HG03159 (cell line): ENCODE measurements around the gene URB1.

Experiments used
- ATAC-seq: cut with Tn5 transposase; IDR thresholded peaks from one replicate; pipeline ENCODE4 v1.9.1; 2021; ENCODE audit warnings: mild to moderate bottlenecking, moderate library complexity; ENCODE audit not compliant: unreplicated experiment

URB1 gene

DNA sequence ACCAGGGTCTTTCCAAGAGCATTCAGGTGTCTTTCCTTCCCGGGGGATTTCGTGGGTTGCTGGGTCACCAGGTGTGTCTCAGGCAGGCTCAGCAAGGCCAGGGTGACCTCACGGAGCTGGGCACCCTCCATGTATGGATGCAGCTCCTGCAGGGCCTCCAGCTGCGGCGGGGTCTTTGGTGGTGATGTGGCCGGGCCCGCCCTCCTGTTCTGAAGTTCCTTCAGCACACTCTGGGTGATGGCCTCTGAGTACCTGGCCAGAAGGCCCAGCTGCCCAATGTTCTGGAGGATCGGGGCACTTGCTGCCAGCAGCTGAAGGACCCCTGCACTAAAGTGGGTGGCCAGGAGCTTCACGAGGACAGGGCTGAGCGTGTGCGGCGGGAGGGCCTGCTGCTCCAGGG is 45.5 kb downstream of the URB1 start:
- ATAC-seq, result no peak

DNA sequence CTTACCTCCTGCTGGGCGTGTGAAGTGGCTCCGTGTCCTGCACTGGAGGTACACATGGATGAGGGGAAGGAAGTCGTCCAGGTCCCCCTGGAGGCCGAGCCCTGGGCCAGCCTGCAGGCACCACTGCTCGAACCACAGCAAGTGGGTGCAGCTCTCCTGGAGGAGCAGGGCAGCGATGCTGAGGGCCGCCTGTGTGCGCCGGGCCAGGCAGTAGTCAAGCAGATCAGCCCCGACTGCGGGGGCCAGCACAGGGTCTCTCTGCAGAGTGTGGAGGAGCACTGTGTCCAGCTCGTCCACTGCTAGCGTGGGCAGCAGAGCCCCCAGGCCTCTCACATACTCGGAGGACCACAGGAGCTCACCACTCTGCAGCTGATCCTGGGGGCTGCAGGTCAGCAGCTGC is 45.9 kb downstream of the URB1 start:
- no peak for ATAC-seq

DNA sequence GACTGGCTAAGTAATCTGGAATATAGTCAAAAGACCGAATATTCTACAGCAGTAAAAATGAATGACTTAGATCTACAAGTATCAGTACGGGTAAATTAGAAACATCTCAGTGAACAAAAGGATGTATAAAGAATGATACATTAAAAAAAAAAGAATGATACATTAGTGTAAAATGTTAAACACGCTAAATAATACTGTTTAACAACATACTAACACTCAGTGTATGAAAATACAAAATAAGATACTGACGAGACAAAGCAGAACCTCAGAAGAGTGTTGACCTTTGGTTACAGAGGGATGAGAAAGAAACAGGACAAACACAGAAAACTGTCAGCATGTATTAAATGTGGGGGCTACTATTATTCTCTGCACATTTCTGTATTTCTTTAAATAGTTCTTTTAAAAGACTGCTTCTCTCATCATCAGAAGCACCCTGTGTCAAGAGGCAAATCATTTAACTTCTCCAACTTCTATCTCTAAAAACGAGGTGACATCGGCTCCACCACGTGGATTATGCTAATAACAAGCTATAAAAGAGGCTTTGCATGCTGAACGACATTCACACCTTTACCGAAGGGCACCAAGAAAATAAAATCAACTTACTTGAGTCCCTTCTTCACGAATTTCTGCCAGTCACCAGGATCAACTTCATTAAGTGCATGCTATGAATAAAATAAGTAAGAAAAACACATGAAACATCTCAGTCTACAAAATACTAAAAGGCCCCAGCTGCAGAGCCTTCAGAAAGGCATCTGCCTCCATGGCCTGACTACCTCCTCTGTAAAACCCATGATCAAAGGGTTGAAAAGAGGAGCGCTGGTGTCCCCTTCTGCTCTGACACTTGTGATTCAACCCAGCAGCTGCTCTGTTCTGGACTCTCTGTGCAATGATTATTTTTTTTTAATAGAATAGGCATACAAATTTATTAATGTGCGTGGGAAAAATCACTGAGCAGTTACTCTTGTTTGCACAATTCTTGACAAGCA is 51.7 kb downstream of the URB1 start:
- no peak for ATAC-seq

- ATAC-seq, result no peak
These were observed 54.4 kb downstream of the URB1 start for GRCh38 chr21:32338209-32338921.

DNA sequence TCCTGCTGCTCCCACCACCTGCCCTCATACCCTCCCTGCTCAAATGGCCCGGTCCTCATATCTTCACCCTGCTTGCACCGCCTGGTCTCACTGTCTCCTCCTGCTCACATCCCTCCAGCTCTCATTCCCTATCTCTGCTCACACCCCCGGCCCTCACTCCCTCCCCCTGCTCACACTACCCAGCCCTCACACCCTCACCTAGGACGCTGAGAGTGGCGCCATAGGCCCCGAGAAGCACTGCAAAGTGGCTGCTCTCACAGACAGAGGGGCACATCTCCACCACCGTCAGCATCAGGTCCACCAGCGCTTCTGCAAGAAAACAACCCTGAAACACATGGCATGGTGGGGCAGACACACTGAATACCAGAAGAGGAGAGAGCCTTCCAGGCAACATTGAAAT is 55.6 kb downstream of the URB1 start:
- no peak for ATAC-seq

DNA sequence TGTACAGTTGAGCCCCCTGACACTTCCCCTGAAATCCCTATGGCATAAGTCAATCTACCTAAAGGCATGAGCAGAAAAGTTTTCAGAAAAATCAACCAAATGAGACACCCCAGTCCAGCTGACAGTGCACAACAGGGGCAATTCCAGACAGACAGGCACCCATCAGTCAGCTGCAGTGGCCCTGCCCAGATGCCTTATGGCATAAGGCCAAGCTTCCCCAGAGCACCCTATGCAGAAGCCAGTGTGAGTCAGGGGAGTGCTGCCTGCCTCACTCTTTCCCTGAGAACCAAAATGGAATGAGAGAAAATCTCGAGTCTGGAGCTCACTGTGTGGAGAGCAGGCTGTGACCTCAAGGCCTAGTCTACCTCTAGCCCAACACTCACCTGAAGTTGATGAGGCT is 56.1 kb downstream of the URB1 start:
- no peak for ATAC-seq

DNA sequence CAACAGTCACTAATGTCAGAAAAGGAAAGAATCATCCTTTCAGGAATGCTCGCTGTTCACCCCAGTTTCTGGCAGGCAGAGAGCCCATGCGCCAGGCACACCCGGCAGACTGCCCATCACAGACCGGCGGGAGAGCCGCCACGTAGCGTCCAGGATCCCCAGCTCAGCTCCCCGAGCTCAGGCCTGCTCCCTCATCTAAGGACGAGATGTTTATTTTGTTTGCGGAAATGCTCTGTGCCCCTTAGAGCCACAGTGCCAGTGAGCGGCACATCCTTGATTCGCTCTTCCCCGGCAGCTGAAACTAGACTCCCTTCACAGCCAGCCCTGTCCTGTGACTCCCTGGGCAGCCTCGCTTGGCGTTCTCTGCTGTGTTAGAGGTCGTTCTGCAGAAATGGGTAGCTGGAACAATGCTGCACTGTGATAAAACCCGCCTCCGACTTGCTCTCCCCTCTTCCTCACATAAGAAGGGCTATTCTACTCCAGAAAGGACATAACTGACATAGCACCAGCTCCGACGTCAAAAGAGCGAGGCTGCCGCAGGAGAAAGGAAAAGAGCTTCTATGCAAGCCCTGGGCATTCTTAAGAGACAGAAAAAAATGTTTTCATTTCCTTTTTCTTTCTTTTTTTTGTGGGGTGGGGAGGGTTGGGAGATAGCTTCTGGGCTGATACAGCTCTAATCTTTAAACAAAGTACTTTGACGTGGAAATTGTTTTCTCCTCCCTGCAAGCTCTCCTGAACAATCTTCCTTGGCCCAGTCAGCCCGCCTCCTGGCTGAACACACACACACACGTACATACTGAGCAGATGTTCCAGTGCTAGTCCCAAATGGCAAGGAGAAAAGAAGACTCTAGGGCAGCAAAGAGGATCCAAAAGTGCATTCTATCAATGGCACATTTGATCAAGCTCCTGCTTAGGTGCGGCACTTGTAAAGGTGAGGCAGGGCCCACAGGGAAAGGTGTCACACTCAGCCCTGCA is 56.9 kb downstream of the URB1 start:
- ATAC-seq, result no peak

- no peak for ATAC-seq
These were observed 57.8 kb downstream of the URB1 start for GRCh38 chr21:32334980-32335531.

DNA sequence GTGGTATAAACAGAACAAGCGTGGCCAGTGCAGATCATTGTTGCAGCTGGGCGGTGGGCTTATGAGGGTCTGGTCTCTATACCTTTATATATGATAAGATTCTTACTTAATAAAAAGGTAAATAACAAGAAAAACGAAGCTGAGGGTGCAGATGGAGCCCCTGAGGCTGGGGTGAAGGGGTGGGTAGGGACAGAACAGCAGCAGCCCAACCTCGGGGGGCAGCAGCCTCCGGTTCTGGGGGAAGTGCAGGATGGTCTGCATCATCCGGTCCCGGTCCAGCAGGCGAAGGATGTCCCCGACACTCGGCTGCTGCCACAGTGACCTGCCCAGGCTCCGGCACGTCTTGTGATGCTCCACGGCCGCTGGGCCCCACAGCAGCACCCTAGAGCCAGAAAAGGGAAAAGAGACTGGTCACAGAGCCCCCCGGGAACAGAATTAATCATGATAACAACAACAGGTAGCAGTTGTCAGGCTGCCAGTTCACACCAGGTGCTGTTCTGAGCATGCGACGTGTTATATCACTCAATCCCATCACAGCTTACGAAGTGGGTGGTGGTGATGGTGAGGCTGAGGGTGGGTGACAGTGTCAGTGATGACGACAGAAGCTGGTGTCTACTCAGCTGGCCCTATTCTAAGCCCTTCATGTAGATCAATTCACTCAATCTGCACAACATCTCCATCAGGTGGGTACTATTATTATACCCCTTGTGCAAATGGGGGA is 58.7 kb downstream of the URB1 start:
- ATAC-seq, result no peak

DNA sequence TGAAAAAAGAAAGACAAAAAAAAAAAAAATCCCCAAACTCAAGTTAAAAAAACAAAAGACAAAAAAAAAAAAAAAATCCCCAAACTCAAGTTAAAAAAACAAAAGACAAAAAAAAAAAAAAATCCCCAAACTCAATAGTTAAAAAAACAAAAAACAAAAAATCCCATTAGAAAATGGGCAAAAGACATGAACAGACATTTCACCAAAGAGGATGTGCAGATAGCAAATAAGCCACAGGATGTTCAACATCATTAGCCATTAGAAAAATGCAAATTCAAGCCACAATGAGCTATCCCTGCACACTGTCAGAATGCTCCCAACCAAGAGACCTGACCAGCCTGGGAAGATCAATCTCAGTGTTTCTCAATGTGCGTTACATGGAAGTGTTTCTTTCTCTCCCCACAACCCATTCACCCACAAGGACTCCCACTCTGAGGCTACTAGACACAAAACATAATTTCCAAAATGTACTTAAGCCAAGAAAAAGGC is 60.3 kb downstream of the URB1 start:
- ATAC-seq, result no peak

- ATAC-seq, result no peak
These were observed 61.1 kb downstream of the URB1 start for GRCh38 chr21:32331444-32332305.

DNA sequence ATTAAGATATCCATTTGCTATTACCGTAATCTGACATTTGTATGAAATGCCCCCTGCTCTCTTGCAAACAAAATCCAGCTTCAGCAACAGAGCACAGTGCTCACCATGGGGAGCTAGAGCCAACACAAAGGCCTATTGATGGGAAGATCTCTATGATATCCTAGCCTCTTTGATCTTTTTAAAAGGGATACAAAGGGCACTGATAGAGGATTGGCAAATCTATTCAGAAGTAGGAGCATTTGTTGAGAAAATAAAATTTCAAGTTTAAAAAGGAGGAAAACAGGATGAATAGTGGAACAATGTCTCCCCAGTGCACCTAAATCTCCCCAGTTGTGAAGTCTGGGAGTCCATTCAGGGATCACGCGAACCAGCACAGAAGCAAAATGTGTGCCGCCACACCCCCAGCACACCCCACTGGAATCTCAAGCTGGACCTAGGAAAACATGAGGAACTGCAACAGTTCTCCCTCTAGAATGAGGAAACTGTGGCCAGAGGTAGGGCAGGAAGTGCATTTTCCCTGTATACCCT is 62.0 kb downstream of the URB1 start:
- no peak for ATAC-seq

- ATAC-seq, result no peak
These were observed 63.0 kb downstream of the URB1 start for GRCh38 chr21:32329776-32330175.

DNA sequence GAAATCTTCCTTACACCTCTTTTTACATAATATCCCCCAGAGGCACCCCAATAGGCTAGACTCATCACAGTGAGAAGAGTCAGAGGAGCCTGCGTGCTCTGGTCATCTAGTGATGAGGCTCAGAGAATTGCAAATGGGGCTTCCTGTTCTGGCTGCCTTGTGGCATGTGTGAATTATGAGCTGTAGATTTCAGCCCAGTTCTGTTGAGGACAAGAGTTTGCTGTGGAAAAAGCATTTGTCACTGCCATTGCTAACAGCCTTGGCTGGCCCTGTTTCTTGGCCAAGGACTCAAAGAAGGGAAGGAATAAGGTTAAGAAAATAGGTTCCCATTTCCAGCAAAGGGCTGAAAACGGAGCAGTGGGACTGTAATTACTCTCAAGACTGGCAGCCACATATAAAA is 63.5 kb downstream of the URB1 start:
- no peak for ATAC-seq

DNA sequence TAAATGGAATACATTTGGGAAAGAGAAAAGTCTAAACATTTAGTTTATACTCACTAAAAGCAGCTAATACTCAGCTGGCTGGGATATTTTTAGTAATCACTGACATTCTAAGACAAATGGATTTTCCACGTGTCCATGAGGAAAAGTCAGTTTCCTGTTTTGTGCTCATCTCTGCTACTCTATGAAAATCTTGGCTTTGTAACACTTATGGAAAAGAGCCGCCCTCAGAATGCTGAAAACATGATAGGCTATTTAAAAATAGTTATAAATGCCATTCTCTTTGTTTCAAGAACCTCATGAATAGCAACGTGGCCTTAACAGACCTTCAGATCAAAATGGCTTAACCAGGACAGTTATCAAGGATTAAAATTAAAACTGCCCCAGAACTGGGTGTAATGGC is 64.2 kb downstream of the URB1 start:
- no peak for ATAC-seq

GRCh38 chr21:32325706-32326105 is 67.1 kb downstream of the URB1 start:
- no peak for ATAC-seq

GRCh38 chr21:32322676-32323075 is 70.1 kb downstream of the URB1 start:
- ATAC-seq, result no peak

DNA sequence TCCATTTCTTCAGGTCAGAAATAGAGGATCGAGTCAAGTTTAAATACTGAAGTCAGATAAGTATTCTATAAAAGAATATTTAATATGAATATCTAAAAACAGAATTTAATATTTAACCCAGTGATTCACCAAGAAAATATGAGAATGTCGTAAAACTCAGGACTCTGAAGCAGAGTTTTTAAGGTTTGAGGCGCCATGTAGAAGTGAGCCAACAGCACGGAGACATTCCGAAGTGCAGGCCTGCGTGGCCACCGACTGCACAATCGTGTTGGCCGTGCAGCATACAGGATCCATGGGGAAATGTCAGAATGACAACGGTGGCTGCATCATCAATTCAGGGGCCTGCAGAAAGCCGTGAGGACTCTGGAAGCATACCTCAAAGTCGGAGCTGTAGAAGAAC is 70.7 kb downstream of the URB1 start:
- ATAC-seq, result no peak

DNA sequence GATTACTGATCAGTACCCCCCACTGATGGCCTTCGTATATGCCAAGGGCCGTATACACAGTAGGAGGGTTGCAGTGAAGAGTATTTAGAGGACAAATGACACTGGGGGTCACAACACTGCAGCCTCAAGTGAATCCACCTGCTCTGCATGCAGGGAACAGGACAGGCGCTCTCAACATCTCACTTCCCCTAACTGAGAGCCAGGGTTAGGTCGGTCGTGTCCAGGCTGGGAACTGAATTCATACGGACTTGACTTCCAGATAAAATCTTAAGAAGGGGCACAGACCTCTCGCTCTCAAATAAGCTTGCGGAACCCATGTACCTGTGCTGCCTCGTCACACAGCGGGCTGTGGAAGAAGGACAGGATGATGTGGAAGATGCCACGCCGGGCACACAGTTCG is 71.3 kb downstream of the URB1 start:
- no peak for ATAC-seq
